Adipocyte (in vitro differentiated cells): Measurements from ENCODE around the gene ZNF600.
"Not testable (repeated sequence)": the region's sequence is repeated elsewhere in the genome, so short reads cannot be mapped to it uniquely, and the experiment has no call there.

Experiments
- DNase-seq: peaks from one replicate; pipeline ENCODE4 v3.0.0-alpha.2; 2015; ENCODE audit warnings: low read depth
- H3K27me3 ChIP-seq: replicated peaks from 2 replicates; pipeline ENCODE4 v1.7.0; 2013; ENCODE audit warnings: mild to moderate bottlenecking, low read length, moderate library complexity; ENCODE audit not compliant: control insufficient read depth, insufficient read depth
- H3K36me3 ChIP-seq: 2 replicates; pipeline ENCODE4 v1.7.0; 2013; ENCODE audit warnings: low read length, mild to moderate bottlenecking, moderate library complexity; ENCODE audit not compliant: control insufficient read depth, insufficient read depth, severe bottlenecking
- H3K4me1 ChIP-seq: 2 replicates; pipeline ENCODE4 v1.7.0; 2013; ENCODE audit warnings: mild to moderate bottlenecking, low read length, moderate library complexity; ENCODE audit not compliant: control insufficient read depth, insufficient read depth
- H3K4me3 ChIP-seq: 2 replicates; pipeline ENCODE4 v1.7.0; 2013; ENCODE audit warnings: mild to moderate bottlenecking, low read length, moderate library complexity
- H3K9ac ChIP-seq: 2 replicates; pipeline ENCODE4 v1.7.0; 2013; ENCODE audit warnings: mild to moderate bottlenecking, low read length, moderate library complexity
- H3K9me3 ChIP-seq: 2 replicates; pipeline ENCODE4 v1.7.0; 2013; ENCODE audit warnings: mild to moderate bottlenecking, low read length, moderate library complexity; ENCODE audit not compliant: control insufficient read depth

Gene ZNF600

GRCh38 chr19:52789440-52789839 is 2.8 kb upstream of the ZNF600 start:
- Histone ChIP-seq H3K36me3 (no peaks in the 10 kb centered on the region), H3K4me1 (peaks cover 3% of the 10 kb centered on the region), H3K4me3 (no peak overlapping the region), H3K9ac (no peak overlapping the region), H3K27me3 (no peaks in the 10 kb centered on the region), H3K9me3 (peaks cover 11% of the 10 kb centered on the region)
- no peak for DNase-seq

GRCh38 chr19:52786078-52786463 is 520 bp downstream of the ZNF600 start:
- Histone ChIP-seq H3K4me3 (peak overlapping the region; percentile 92), H3K9ac (peak overlapping the region; percentile 88), H3K4me1 (peaks cover 3% of the 10 kb centered on the region), H3K9me3 (no peaks in the 10 kb centered on the region), H3K27me3 (no peaks in the 10 kb centered on the region), H3K36me3 (no peaks in the 10 kb centered on the region)
- no peak for DNase-seq

GRCh38 chr19:52785506-52785905 is 1.1 kb downstream of the ZNF600 start:
- no peaks in the 10 kb centered on the region for H3K27me3 ChIP-seq
- H3K4me1 ChIP-seq, result peaks cover 3% of the 10 kb centered on the region
- no peak for DNase-seq
- H3K4me3 ChIP-seq, result peak overlapping the region; percentile 92
- H3K9me3 ChIP-seq, result no peaks in the 10 kb centered on the region
- no peak overlapping the region for H3K9ac ChIP-seq
- no peaks in the 10 kb centered on the region for H3K36me3 ChIP-seq

GRCh38 chr19:52782864-52783263 is 3.7 kb downstream of the ZNF600 start:
- H3K4me1 ChIP-seq, DNase-seq, H3K27me3 ChIP-seq: not testable (repeated sequence)

GRCh38 chr19:52778811-52779210 is 7.8 kb downstream of the ZNF600 start:
- Histone ChIP-seq H3K4me3 (no peak overlapping the region), H3K9ac (no peak overlapping the region), H3K27me3 (no peaks in the 10 kb centered on the region), H3K36me3 (peaks cover 8% of the 10 kb centered on the region), H3K9me3 (no peaks in the 10 kb centered on the region), H3K4me1 (no peaks in the 10 kb centered on the region)
- DNase-seq, result no peak

More at GRCh38 chr19:52782864-52783263, 3.7 kb downstream of the ZNF600 start:
- H3K4me3 ChIP-seq, H3K9me3 ChIP-seq, H3K36me3 ChIP-seq, H3K9ac ChIP-seq: not testable (repeated sequence)

- H3K27me3 ChIP-seq, H3K9me3 ChIP-seq, H3K4me1 ChIP-seq, H3K36me3 ChIP-seq, H3K4me3 ChIP-seq, DNase-seq, H3K9ac ChIP-seq: not testable (repeated sequence)
Measured at GRCh38 chr19:52756447-52756846, 30.1 kb downstream of the ZNF600 start.

- Histone ChIP-seq H3K36me3 (no peaks in the 10 kb centered on the region), H3K4me3 (no peak overlapping the region), H3K4me1 (peaks cover 10% of the 10 kb centered on the region), H3K9ac (no peak overlapping the region), H3K9me3 (no peaks in the 10 kb centered on the region), H3K27me3 (no peaks in the 10 kb centered on the region)
- no peak for DNase-seq
Measured at GRCh38 chr19:52749780-52750179, 36.8 kb downstream of the ZNF600 start.

GRCh38 chr19:52748336-52748950 is 38.1 kb downstream of the ZNF600 start:
- no peak overlapping the region for H3K4me3 ChIP-seq
- peak; percentile 63 for DNase-seq
- H3K36me3 ChIP-seq, result no peaks in the 10 kb centered on the region

GRCh38 chr19:52745919-52746318 is 40.7 kb downstream of the ZNF600 start:
- not testable (repeated sequence) for H3K4me3 ChIP-seq, DNase-seq, H3K9ac ChIP-seq, H3K27me3 ChIP-seq, H3K4me1 ChIP-seq, H3K36me3 ChIP-seq, H3K9me3 ChIP-seq

More at GRCh38 chr19:52748336-52748950, 38.1 kb downstream of the ZNF600 start:
- H3K9ac ChIP-seq, result no peak overlapping the region
- H3K9me3 ChIP-seq, result no peaks in the 10 kb centered on the region
- H3K4me1 ChIP-seq, result peaks cover 10% of the 10 kb centered on the region
- no peaks in the 10 kb centered on the region for H3K27me3 ChIP-seq

- peaks cover 4% of the 10 kb centered on the region for H3K4me1 ChIP-seq
- no peak for DNase-seq
- no peak overlapping the region for H3K4me3 ChIP-seq
- no peaks in the 10 kb centered on the region for H3K36me3 ChIP-seq
- no peaks in the 10 kb centered on the region for H3K27me3 ChIP-seq
- no peaks in the 10 kb centered on the region for H3K9me3 ChIP-seq
- H3K9ac ChIP-seq, result no peak overlapping the region
Measured at GRCh38 chr19:52743091-52743490, 43.5 kb downstream of the ZNF600 start.

GRCh38 chr19:52742516-52742915 is 44.1 kb downstream of the ZNF600 start:
- H3K4me3 ChIP-seq, result no peak overlapping the region
- H3K9ac ChIP-seq, result no peak overlapping the region
- no peaks in the 10 kb centered on the region for H3K36me3 ChIP-seq
- no peaks in the 10 kb centered on the region for H3K4me1 ChIP-seq
- no peak for DNase-seq
- H3K9me3 ChIP-seq, result no peaks in the 10 kb centered on the region
- no peaks in the 10 kb centered on the region for H3K27me3 ChIP-seq

- Histone ChIP-seq H3K4me1 (no peaks in the 10 kb centered on the region), H3K36me3 (no peaks in the 10 kb centered on the region), H3K4me3 (no peak overlapping the region), H3K9ac (no peak overlapping the region), H3K9me3 (no peaks in the 10 kb centered on the region), H3K27me3 (no peaks in the 10 kb centered on the region)
- DNase-seq, result no peak
Measured at GRCh38 chr19:52741951-52742485, 44.6 kb downstream of the ZNF600 start.
